Heart left ventricle (tissue), 16 donors: ENCODE measurements around the gene TBC1D19. TPM values are rescaled to one million over a fixed set of nuclear protein-coding genes. Genes with fewer than 3 reads are reported as not detected.
"Not testable (repeated sequence)": the region's sequence is repeated elsewhere in the genome, so short reads cannot be mapped to it uniquely, and the experiment has no call there.

Experiments used
- ATAC-seq, 4 donors: fragments of 200-7000 bp; cut with Tn5 transposase; one replicate each; pipeline ENCODE4 v1.9.1; 2020 to 2022; ENCODE audit warnings: moderate library complexity in 4 of 4, mild to moderate bottlenecking in 3 of 4, moderate number of reproducible peaks in 1 of 4
- DNase-seq, 5 donors: peaks; one replicate each; pipeline ENCODE4 v3.0.0-alpha.2; 2020
- H3K27ac ChIP-seq, 12 donors: fragments of 200-600 bp; sonication (generic) in 4 of 12; one replicate each; pipeline versions ENCODE4 v1.5.0 to v1.8.0; 2016 to 2022; ENCODE audit warnings: mild to moderate bottlenecking in 2 of 12
- H3K27me3 ChIP-seq, 9 donors: fragments of 200-600 bp; sonication (generic) in 2 of 9; one replicate each; pipeline versions ENCODE4 v1.5.1 to v1.8.0; 2016 to 2022; ENCODE audit warnings: mild to moderate bottlenecking in 3 of 9
- H3K36me3 ChIP-seq, 9 donors: fragments of 200-600 bp; sonication (generic) in 2 of 9; one replicate each; pipeline versions ENCODE4 v1.5.0 to v1.8.0; 2018 to 2022; ENCODE audit warnings: mild to moderate bottlenecking in 2 of 9
- H3K4me1 ChIP-seq, 12 donors: fragments of 200-600 bp; sonication (generic) in 4 of 12; one replicate each; pipeline versions ENCODE4 v1.5.0 to v1.8.0; 2016 to 2022; ENCODE audit warnings: mild to moderate bottlenecking in 3 of 12
- H3K4me3 ChIP-seq, 12 donors: fragments of 200-600 bp; sonication (generic) in 4 of 12; one replicate each; pipeline versions ENCODE4 v1.5.0 to v1.8.0; 2017 to 2022; ENCODE audit warnings: mild to moderate bottlenecking in 9 of 12, moderate library complexity in 4 of 12
- H3K9me3 ChIP-seq, 12 donors: fragments of 200-600 bp; sonication (generic) in 4 of 12; one replicate each; pipeline versions ENCODE4 v1.5.0 to v1.8.0; 2016 to 2022; ENCODE audit warnings: mild to moderate bottlenecking in 1 of 12
- CTCF ChIP-seq, 12 donors: fragments of 200-600 bp; sonication (generic) in 4 of 12; IDR thresholded peaks; one replicate each; pipeline versions ENCODE4 v1.5.0 to v1.8.0; 2018 to 2022; ENCODE audit warnings: antibody characterized with exemption in 12 of 12, mild to moderate bottlenecking in 5 of 12
- POLR2A ChIP-seq, 2 donors: fragments of 450-650 bp; IDR thresholded peaks; one replicate each; pipeline ENCODE4 v1.6.1; 2017; ENCODE audit warnings: antibody characterized with exemption in 2 of 2, mild to moderate bottlenecking in 2 of 2, moderate library complexity in 2 of 2
- WGBS, 4 donors: extraction: QIAGEN DNeasy Blood & Tissue Kit in 2 of 4; methylation state at CpG; one replicate each; pipeline versions ENCODE4 v1.1.5 to v1.1.7; 2013 to 2018; 5-methylcytosine and 5-hydroxymethylcytosine counted together
- intact Hi-C, 10 donors: fragments of 100-400 bp; cut with DNase I; formaldehyde crosslinking; loops; one replicate each; pipeline versions ENCODE4 v1.11.1 to v1.14.2; 2022
- polyA plus RNA-seq, 2 donors: library from polyadenylated mRNA; stranded (reverse); fragments of 200-250 nt; gene quantifications; one replicate each; pipeline ENCODE4 v1.2.3, GENCODE V29; 2013
- total RNA-seq, 9 donors: library from RNA; depleted of rRNA in 2 of 9; stranded (reverse); fragments of >200 nt in 2 of 9; fragmentation: NEBNext Ultra II Directional in 3 of 9; extraction: Animal tissue kit (Norgen Biotek cat#: 25700) in 3 of 9; gene quantifications; one replicate each; pipeline versions ENCODE4 v1.1.0 to v1.2.4, GENCODE V29; 2016 to 2023
- donor health status: ischemic (EF 13 %, LVEDD 7.1; RV severe dilation, severe dysfunction).
- donor health status: healthy with polysubstance abuse.
- donor health status: DM: no; HTN: yes; CAD: no.
- donor health status: DM: no; HTN: no; CAD: no.
- donor health status: ischemic (EF 25% LVEDD 6.9; RV normal size, moderate dysfunction).
- donor health status: ischemic (EF 25% LVEDD 5.7; RV mildly dilated, moderate dysfunction).
- donor health status: healthy.
- donor health status: DM: yes; HTN: yes; CAD: no.
- donor health status: ischemic (EF 35%, LVEDD 5.7; RV mildly dilated, moderate dysfunction).
- donor health status: nonischemic (EF 11% LVEDD 7.7; RV severe dilation, severe dysfunction).
- donor health status: DM: yes; HTN: yes; CAD: no.
- donor health status: PGD.
- donor health status: ischemic (EF 29% LVEDD 5.4; RV normal size, mild dysfunction).
- donor health status: nonischemic (EF 23%, LVEDD 6.1; RV moderate dilation, normal function).

The TBC1D19 gene
- total and polyA plus RNA-seq, 11 donors: 1.7 to 10.9 (median 9.2) TPM

GRCh38 chr4:26660261-26660660 lies 76.4 kb downstream of the TBC1D19 start:
- Histone ChIP-seq H3K27me3 (no peaks in the 10 kb centered on the region), H3K4me1 (no peaks in the 10 kb centered on the region), H3K36me3 (peaks cover 0 to 42% (median 16%) of the 10 kb centered on the region in 9 donors), H3K27ac (no peak overlapping the region), H3K4me3 (no peak overlapping the region), H3K9me3 (peaks cover 0 to 15% (median 0%) of the 10 kb centered on the region in 12 donors)
- WGBS, 4 donors: 91 to 98% (median 93%) methylated on average over 3 of the region's 3 CpGs
- DNase-seq (no peak), ATAC-seq (no peak)
- TF ChIP-seq POLR2A (IDR thresholded peaks at IDR 0.05): no peak
- no peak for TF ChIP-seq CTCF (IDR thresholded peaks at IDR 0.05)
- intact Hi-C loops: no loop called here

- Histone ChIP-seq H3K9me3 (no peaks in the 10 kb centered on the region), H3K27ac (no peak overlapping the region), H3K36me3 (peaks cover 0 to 42% (median 9%) of the 10 kb centered on the region in 9 donors), H3K27me3 (no peaks in the 10 kb centered on the region), H3K4me3 (no peak overlapping the region), H3K4me1 (no peaks in the 10 kb centered on the region)
- DNase-seq (no peak), ATAC-seq (no peak)
- intact Hi-C loops: no loop called here
- TF ChIP-seq POLR2A (IDR thresholded peaks at IDR 0.05) (no peak), CTCF (IDR thresholded peaks at IDR 0.05) (no peak)
Measured at GRCh38 chr4:26663888-26664287, 80.0 kb downstream of the TBC1D19 start.

- Histone ChIP-seq H3K27me3 (no peaks in the 10 kb centered on the region), H3K4me3 (no peak overlapping the region), H3K9me3 (no peaks in the 10 kb centered on the region), H3K27ac (no peak overlapping the region), H3K36me3 (peaks cover 0 to 37% (median 0%) of the 10 kb centered on the region in 9 donors), H3K4me1 (no peaks in the 10 kb centered on the region)
- intact Hi-C loops: no loop called here
- ATAC-seq (no peak), DNase-seq (no peak)
- TF ChIP-seq CTCF (IDR thresholded peaks at IDR 0.05): no peak
- TF ChIP-seq POLR2A (IDR thresholded peaks at IDR 0.05): no peak
- 93 to 100% (median 97%) methylated on average over 2 of the region's 2 CpGs for WGBS, 4 donors
Measured at GRCh38 chr4:26670903-26671537, 87.1 kb downstream of the TBC1D19 start.

GRCh38 chr4:26679040-26679695 lies 95.3 kb downstream of the TBC1D19 start:
- intact Hi-C loops: not testable (repeated sequence)

More at GRCh38 chr4:26679040-26679695, 95.3 kb downstream of the TBC1D19 start:
- not testable (repeated sequence) for DNase-seq, H3K4me3 ChIP-seq, H3K27ac ChIP-seq, H3K27me3 ChIP-seq, H3K4me1 ChIP-seq, ATAC-seq
- H3K36me3 ChIP-seq: peaks cover 0 to 26% (median 0%) of the 10 kb centered on the region in 9 donors
- peaks cover 0 to 14% (median 0%) of the 10 kb centered on the region in 12 donors for H3K9me3 ChIP-seq
- WGBS, 4 donors: 89 to 93% (median 91%) methylated on average over 1 of the region's 1 CpG
